Calu3 (cell line): Measurements from ENCODE around the gene TOMM20L. TPM values are rescaled to one million over a fixed set of nuclear protein-coding genes. Genes with fewer than 3 reads are reported as not detected.

Source experiments
- BruUV-seq: library from RNA; stranded (reverse); fragments of 400-500 nt; replicated peaks from 2 replicates; lab custom pipeline; 2021; lab: Mats Ljungman, UMichigan
- CTCF ChIA-PET: fragments of 300-600 bp; sonication (Branson Sonifier 250); formaldehyde crosslinking; loops from one replicate; lab custom pipeline; 2022; ENCODE audit warnings: antibody characterized with exemption; lab: Charles Lee
- DNase-seq: peaks from one replicate; pipeline ENCODE4 v3.0.0; 2022
- H3K27ac Mint-ChIP-seq: one replicate; pipeline ENCODE4 v1.8.0; 2022; ENCODE audit warnings: mixed read lengths; ENCODE audit not compliant: unreplicated experiment
- H3K27me3 Mint-ChIP-seq: one replicate; pipeline ENCODE4 v1.8.0; 2022; ENCODE audit warnings: mixed read lengths; ENCODE audit not compliant: unreplicated experiment
- H3K36me3 Mint-ChIP-seq: one replicate; pipeline ENCODE4 v1.8.0; 2022; ENCODE audit warnings: mild to moderate bottlenecking, moderate library complexity, mixed read lengths; ENCODE audit not compliant: insufficient read depth, unreplicated experiment
- H3K4me1 Mint-ChIP-seq: one replicate; pipeline ENCODE4 v1.8.0; 2022; ENCODE audit warnings: mild to moderate bottlenecking, low read depth, mixed read lengths; ENCODE audit not compliant: unreplicated experiment
- H3K4me3 Mint-ChIP-seq: one replicate; pipeline ENCODE4 v1.8.0; 2022; ENCODE audit warnings: mild to moderate bottlenecking, low read depth, moderate library complexity, mixed read lengths; ENCODE audit not compliant: unreplicated experiment
- H3K9me3 Mint-ChIP-seq: one replicate; pipeline ENCODE4 v1.8.0; 2022; ENCODE audit warnings: low read depth, mixed read lengths; ENCODE audit not compliant: unreplicated experiment
- CTCF ChIP-seq: fragments of 200-600 bp; IDR thresholded peaks from one replicate; pipeline ENCODE4 v1.8.0; 2022; ENCODE audit warnings: antibody characterized with exemption; ENCODE audit not compliant: unreplicated experiment
- intact Hi-C: fragments of 100-400 bp; cut with micrococcal nuclease; formaldehyde crosslinking; loops from one replicate; pipeline ENCODE4 v1.10.0; 2022; ENCODE audit not compliant: unreplicated experiment
- total RNA-seq: library from RNA; stranded (reverse); gene quantifications from 2 replicates; pipeline ENCODE4 v1.2.3, GENCODE V29; 2022

Gene TOMM20L
- total RNA-seq, 1 experiment from 2014 or later: not detected

- no peaks in the 10 kb centered on the region for H3K4me1 Mint-ChIP-seq
- no peaks in the 10 kb centered on the region for H3K27me3 Mint-ChIP-seq
- H3K4me3 Mint-ChIP-seq: no peak overlapping the region
- no peak for DNase-seq
- no peaks in the 10 kb centered on the region for H3K9me3 Mint-ChIP-seq
- CTCF ChIA-PET: no interaction called here
- intact Hi-C loops: no loop called here
- no peak for TF ChIP-seq CTCF
- BruUV-seq: no TSS peak
- H3K27ac Mint-ChIP-seq: no peak overlapping the region
- H3K36me3 Mint-ChIP-seq: no peaks in the 10 kb centered on the region
These were observed 43.7 kb downstream of the TOMM20L start for GRCh38 chr14:58439476-58439875.

- Mint-ChIP-seq H3K4me1 (no peaks in the 10 kb centered on the region), H3K27me3 (no peaks in the 10 kb centered on the region), H3K9me3 (no peaks in the 10 kb centered on the region), H3K4me3 (no peak overlapping the region), H3K27ac (no peak overlapping the region), H3K36me3 (peaks cover 5% of the 10 kb centered on the region)
- intact Hi-C loops: no loop called here
- no peak for TF ChIP-seq CTCF
- no peak for DNase-seq
- no TSS peak for BruUV-seq
- CTCF ChIA-PET: interaction anchor here (0.6 to 0.7 kb wide), 2 partner anchors 87 to 198 kb away, joined by 3 to 4 read pairs; no protein-coding TSS in a partner anchor
These were observed 48.9 kb downstream of the TOMM20L start for GRCh38 chr14:58444627-58445026.

- CTCF ChIA-PET: interaction anchor here (0.7 kb wide), 1 partner anchor 42 kb away, joined by 3 read pairs; no protein-coding TSS in a partner anchor
- no peak overlapping the region for H3K27ac Mint-ChIP-seq
These were observed 60.0 kb downstream of the TOMM20L start for GRCh38 chr14:58455593-58456265.

More at GRCh38 chr14:58455593-58456265, 60.0 kb downstream of the TOMM20L start:
- intact Hi-C loops: no loop called here
- no peaks in the 10 kb centered on the region for H3K36me3 Mint-ChIP-seq
- no peaks in the 10 kb centered on the region for H3K9me3 Mint-ChIP-seq
- H3K27me3 Mint-ChIP-seq: no peaks in the 10 kb centered on the region
- H3K4me3 Mint-ChIP-seq: no peak overlapping the region
- H3K4me1 Mint-ChIP-seq: peaks cover 13% of the 10 kb centered on the region
- no peak for DNase-seq
- BruUV-seq: no TSS peak
- TF ChIP-seq CTCF: no peak

Other genes with a start within 250 kb of the TOMM20L start
- gene ARMH4, start 243.7 kb upstream of the TOMM20L start, total RNA-seq: 0.07 TPM in 1 of 2 replicates, not detected in the other
- 39.4 and 42.3 TPM in 2 replicates for gene ACTR10, start 195.8 kb upstream of the TOMM20L start, total RNA-seq
- 222 and 260 TPM in 2 replicates for gene PSMA3, start 151.1 kb upstream of the TOMM20L start, total RNA-seq
- gene ARID4A, start 97.4 kb upstream of the TOMM20L start, total RNA-seq: 24.9 and 26.7 TPM in 2 replicates
- gene TIMM9, start 31.6 kb downstream of the TOMM20L start, total RNA-seq: 44.0 and 44.5 TPM in 2 replicates
- gene KIAA0586, start 31.8 kb downstream of the TOMM20L start, total RNA-seq: 16.7 and 19.3 TPM in 2 replicates
- gene DACT1, start 242.0 kb downstream of the TOMM20L start, total RNA-seq: not detected in 2 replicates